Activated CD4-positive, alpha-beta T cell treated with anti-CD3 and anti-CD28 coated beads for 24 hours (primary cell): ENCODE data around the gene ARHGDIG.

Experiments
- DNase-seq, 2 donors: peaks; one replicate each; pipeline ENCODE4 v3.0.0-alpha.2; 2020; ENCODE audit warnings: low read depth in 2 of 2

Gene ARHGDIG

DNA sequence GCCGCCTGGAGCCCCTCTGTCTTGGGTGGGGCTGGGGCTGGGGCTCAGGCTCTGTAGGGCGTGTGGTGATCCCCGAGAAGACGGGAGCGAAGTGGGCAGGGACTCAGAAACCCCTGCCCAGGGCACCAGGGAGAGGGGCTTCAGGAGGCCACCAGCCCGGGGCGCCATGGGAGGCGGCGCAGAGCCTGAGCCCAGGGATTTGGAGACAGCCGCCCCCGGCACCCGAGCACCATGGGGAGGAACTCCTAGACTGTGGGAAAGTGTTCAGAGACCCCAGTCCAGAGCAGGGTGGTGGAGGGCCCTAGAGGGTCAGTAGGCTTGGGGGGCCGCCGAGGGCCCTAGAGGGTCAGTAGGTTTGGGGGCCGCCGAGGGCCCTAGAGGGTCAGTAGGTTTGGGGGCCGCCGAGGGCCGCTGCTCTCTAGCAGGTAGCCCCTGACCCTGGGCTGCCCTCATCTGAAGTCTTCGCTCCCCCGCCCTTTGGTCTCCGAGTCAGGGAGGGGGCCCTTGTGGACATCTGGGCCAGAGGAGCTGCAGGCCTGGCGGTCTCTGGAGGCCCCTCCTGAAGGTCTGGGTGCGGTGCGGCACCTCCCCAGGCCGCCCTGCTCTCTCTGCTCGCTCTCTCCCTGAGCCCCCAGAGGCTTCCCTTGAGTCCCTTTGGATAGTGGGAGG lies 734 bp downstream of the ARHGDIG start:
- no peak for DNase-seq

- DNase-seq: no peak
Observed at GRCh38 chr16:281660-282255, 1.4 kb downstream of the ARHGDIG start.

GRCh38 chr16:282491-282890 lies 2.1 kb downstream of the ARHGDIG start:
- DNase-seq: no peak

- DNase-seq: no peak
Observed at GRCh38 chr16:283033-283805, 2.8 kb downstream of the ARHGDIG start, which contains the start of gene PDIA2. TSS of gene PDIA2 (plus strand) at chr16:283164. CDS start at chr16:283170, 6 bp downstream.

GRCh38 chr16:284204-285120 lies 4.1 kb downstream of the ARHGDIG start:
- no peak for DNase-seq

- no peak for DNase-seq
Observed at GRCh38 chr16:285146-286055, 5.0 kb downstream of the ARHGDIG start.

GRCh38 chr16:286491-287297 lies 6.3 kb downstream of the ARHGDIG start:
- DNase-seq: no peak

DNA sequence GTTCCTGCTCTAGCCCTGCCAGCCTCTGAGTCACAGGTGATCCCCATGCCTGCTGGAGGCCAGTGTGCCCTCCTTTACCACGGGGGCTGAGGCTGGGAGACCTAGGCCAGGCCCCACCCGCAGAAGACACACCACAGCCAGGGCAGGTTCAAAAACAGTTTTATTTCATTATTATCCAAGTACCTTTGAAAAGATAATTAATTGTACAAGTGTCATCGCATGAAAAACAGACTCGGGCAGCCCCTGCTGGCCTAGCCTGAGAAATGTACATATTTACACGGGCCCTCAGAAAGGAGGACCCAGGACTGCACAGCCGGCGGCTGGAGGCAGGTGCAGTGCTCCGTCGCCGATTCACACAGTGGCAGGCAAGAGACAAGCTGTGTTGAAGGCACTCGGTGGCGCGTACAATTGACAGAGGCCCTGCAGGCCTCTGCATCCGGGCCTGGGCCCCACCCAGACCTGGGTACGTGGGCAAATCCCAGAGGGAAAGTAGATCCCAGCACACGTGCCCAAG lies 7.0 kb downstream of the ARHGDIG start:
- DNase-seq: no peak

DNA sequence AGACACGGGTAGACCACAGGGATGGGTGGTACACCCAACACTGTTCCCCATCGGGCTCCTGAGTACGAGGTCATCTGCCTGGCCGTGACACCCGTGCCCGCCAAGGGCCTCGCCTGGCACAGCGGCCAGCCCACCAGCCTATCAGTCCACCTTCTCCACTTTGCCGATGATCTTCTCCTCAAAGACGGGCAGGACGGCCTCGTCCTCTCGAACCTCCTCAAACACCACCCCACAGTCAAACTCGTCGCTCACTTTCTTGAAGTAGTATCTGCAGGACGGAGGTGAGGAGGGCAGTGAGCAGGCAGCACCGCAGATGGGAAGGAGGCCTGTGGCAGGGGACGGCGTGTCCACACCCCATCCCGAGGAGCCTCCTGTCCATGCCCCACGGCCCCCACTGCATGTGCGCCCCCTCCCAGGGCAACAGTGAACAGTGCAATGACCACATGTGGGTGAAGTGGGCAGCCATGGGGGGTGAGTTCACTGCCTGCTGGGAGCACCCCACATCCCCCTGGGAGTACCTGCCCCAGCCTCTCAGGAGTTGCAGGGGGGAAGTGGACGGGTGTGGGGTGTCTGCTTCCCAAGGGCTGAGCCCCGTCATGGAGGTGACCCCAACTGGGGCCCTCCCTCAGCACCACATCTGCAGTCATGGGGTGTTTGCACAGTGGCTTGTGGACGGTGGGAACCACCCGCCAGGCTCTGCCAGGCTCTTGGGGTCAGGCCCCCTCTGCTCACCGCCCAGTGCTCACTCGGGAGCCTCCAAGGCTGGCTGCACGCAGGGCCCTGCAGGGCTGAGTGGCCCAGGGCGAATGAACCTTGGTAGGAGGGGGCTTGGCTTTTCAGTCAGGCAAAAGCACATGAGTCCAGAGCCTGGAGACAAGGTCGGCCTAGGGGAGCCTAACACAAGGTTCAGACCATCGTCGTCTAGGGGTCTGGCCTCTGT lies 7.9 kb downstream of the ARHGDIG start:
- DNase-seq: no peak

DNA sequence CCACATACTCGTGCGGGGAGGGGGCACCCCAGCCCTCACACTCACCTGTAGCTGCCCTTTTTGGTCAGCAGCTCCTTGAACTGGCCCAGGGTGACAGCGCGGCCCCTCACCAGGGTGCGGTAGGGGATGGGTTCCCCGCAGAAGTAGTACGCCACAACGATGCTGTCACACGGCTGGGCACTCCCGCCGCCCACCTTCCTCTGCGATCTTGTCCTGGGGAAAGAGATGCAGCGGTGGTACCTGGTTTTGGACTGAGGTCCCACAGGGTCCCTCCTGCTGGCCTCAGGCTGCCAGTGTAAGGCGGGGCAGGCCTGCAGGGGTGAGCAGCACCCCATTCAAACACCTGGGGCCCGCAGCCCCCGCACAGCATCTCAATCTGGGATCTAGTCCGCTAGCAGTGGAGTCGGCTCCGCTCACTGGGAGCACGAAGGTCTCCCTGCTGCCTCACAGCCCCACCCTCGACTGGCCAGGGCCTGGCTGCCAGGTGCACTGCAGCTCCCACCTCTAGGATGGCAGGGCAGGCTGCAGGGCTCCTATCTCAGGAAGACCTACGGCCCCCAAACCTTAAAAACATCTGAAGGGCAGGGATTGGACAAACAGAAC lies 9.1 kb downstream of the ARHGDIG start:
- DNase-seq: no peak

DNA sequence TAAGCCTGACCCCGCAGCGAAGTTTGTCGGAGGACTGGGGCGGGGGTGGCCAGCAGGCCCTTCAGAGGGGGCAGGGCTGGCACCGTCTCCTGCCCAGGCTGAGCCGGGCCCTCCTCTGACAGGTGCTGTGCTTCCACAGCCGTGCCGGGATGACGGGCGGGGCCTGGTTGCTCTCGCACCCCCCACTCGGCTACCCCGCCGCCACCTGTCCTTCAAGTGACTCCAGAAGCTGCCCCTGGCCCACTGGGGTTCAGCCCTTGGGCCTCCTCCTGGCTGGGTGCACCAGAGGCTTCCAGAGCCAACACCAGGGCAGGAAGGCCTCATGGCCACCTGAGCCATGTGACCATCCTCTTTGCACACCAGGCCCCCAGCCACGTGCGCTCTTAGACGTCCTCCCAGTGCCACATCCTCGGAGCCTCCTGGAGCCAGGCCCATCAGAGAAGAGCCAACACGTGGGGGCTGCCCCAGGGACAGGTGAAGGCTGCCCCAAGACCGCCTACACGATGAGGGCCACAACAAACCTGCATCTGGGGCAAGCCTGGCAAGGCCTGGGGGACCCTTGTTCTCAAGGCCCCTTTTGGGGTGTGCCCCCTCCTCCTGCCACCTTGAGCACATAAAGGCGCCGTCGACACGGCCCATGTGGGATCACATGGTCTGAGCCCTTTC lies 9.8 kb downstream of the ARHGDIG start:
- DNase-seq: no peak

GRCh38 chr16:290681-291405 lies 10.5 kb downstream of the ARHGDIG start:
- DNase-seq: no peak

GRCh38 chr16:291539-291938 lies 11.1 kb downstream of the ARHGDIG start:
- DNase-seq: no peak

- DNase-seq: no peak
Observed at GRCh38 chr16:293043-293775, 12.8 kb downstream of the ARHGDIG start.

GRCh38 chr16:296276-296675 lies 15.9 kb downstream of the ARHGDIG start:
- DNase-seq: no peak

- no peak for DNase-seq
Observed at GRCh38 chr16:296806-297510, 16.6 kb downstream of the ARHGDIG start.
